ENCODE measurements around the gene A1CF.

DNA sequence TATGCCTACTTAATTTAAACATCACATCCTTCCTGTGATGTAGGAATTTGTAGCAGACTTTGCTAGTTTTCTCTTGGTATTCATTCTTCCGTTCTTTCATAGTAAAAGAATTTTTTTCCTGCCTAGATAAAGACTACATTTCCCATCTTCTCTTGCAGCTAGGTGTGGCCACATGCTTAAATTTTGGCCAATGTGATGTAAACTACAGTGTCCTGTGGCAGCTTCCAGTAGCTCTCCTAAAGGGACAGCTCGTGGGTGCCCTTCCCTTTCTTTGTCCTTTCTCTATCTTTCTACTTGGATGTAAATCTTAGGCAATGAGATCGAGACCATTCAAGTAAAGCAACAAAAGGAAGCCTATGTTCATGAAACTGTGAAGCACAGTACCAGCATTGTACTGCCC is 87.1 kb downstream of the A1CF start:
- TF ChIP-seq EZH2phosphoT487 (IDR thresholded peaks at IDR 0.05; ENCODE audit: insufficient read depth, low read depth) (no peak), EZH2 (IDR thresholded peaks at IDR 0.05; ENCODE audit: insufficient read depth, poor library complexity, severe bottlenecking) (no peak)

Data from GM23248 (cell line).